PC-9 (cell line): Measurements from ENCODE around the gene CPD. TPM values are rescaled to one million over a fixed set of nuclear protein-coding genes. Genes with fewer than 3 reads are reported as not detected.
"Not testable (repeated sequence)": the region's sequence is repeated elsewhere in the genome, so short reads cannot be mapped to it uniquely, and the experiment has no call there.

ENCODE experiments used
- BruUV-seq: library from RNA; stranded (reverse); fragments of 400-500 nt; replicated peaks from 2 replicates; lab custom pipeline; 2021; lab: Mats Ljungman, UMichigan
- CTCF ChIA-PET: fragments of 300-600 bp; sonication (Branson Sonifier 250); formaldehyde crosslinking; loops from one replicate; lab custom pipeline; 2022; ENCODE audit warnings: antibody characterized with exemption; lab: Charles Lee
- POLR2A ChIA-PET: fragments of 300-600 bp; sonication (Branson Sonifier 250); formaldehyde crosslinking; loops from one replicate; lab custom pipeline; 2022; ENCODE audit warnings: antibody characterized with exemption; ENCODE audit not compliant: unreplicated experiment; lab: Charles Lee
- DNase-seq, 2 experiments: peaks; one replicate each; pipeline versions ENCODE4 v3.0.0 to v3.0.0-alpha.2; 2015 to 2022; ENCODE audit warnings: mixed read lengths in 1 of 2
- H2AFZ ChIP-seq: fragments of 200-600 bp; sonication (generic); 2 replicates; pipeline ENCODE4 v1.8.1; 2017; ENCODE audit warnings: antibody characterized with exemption
- H3F3A ChIP-seq: fragments of 200-600 bp; sonication (generic); 2 replicates; pipeline ENCODE4 v1.8.1; 2017; ENCODE audit warnings: antibody characterized with exemption, mild to moderate bottlenecking, low read depth; ENCODE audit not compliant: insufficient read depth
- H3K27ac ChIP-seq: fragments of 200-600 bp; sonication (generic); 2 replicates; pipeline ENCODE4 v1.6.1; 2016; ENCODE audit warnings: mixed run types
- H3K27me3 ChIP-seq: fragments of 200-600 bp; sonication (generic); 2 replicates; pipeline ENCODE4 v1.6.1; 2016; ENCODE audit warnings: low read depth, mixed run types; ENCODE audit not compliant: insufficient read depth
- H3K36me3 ChIP-seq: fragments of 200-600 bp; sonication (generic); 2 replicates; pipeline ENCODE4 v1.6.1; 2016; ENCODE audit warnings: low read depth, mixed run types
- H3K4me1 ChIP-seq: fragments of 200-600 bp; sonication (generic); replicated peaks from 2 replicates; pipeline ENCODE4 v1.6.1; 2016; ENCODE audit warnings: mixed run types; ENCODE audit not compliant: insufficient read depth
- H3K4me2 ChIP-seq: fragments of 200-600 bp; sonication (generic); 2 replicates; pipeline ENCODE4 v1.6.1; 2017; ENCODE audit warnings: mixed run types
- H3K4me3 ChIP-seq: fragments of 200-600 bp; sonication (generic); 2 replicates; pipeline ENCODE4 v1.6.1; 2016; ENCODE audit warnings: mixed run types
- H3K79me2 ChIP-seq: fragments of 200-600 bp; sonication (generic); 2 replicates; pipeline ENCODE4 v1.6.1; 2017; ENCODE audit warnings: low read depth, mixed run types
- H3K9me2 ChIP-seq: fragments of 200-600 bp; sonication (generic); 2 replicates; pipeline ENCODE4 v1.8.1; 2017; ENCODE audit warnings: mild to moderate bottlenecking; ENCODE audit not compliant: insufficient read depth
- H3K9me3 ChIP-seq: fragments of 200-600 bp; sonication (generic); 2 replicates; pipeline ENCODE4 v1.8.1; 2016; ENCODE audit warnings: low read depth; ENCODE audit not compliant: insufficient read depth
- H4K20me1 ChIP-seq: fragments of 200-600 bp; sonication (generic); 2 replicates; pipeline ENCODE4 v1.8.1; 2017; ENCODE audit not compliant: insufficient read depth
- CTCF ChIP-seq: fragments of 200-600 bp; sonication (generic); conservative IDR thresholded peaks from 2 replicates; pipeline ENCODE4 v1.6.1; 2017; ENCODE audit warnings: mixed run types, antibody characterized with exemption, mild to moderate bottlenecking, moderate library complexity
- EZH2 ChIP-seq: fragments of 200-600 bp; sonication (generic); IDR thresholded peaks from 2 replicates; pipeline ENCODE4 v1.8.0; 2017; ENCODE audit warnings: antibody characterized with exemption, low read depth
- intact Hi-C: fragments of 100-400 bp; cut with micrococcal nuclease; formaldehyde crosslinking; loops from one replicate; pipeline ENCODE4 v1.10.0; 2022; ENCODE audit not compliant: unreplicated experiment
- total RNA-seq: library from RNA; stranded (reverse); gene quantifications from 2 replicates; pipeline ENCODE4 v1.2.3, GENCODE V29; 2021

The CPD gene
- total RNA-seq, 1 experiment from 2014 or later: 55.0 TPM

- no TSS peak for BruUV-seq
- no peak overlapping the region for H3K4me3 ChIP-seq
- H3F3A ChIP-seq: peaks cover 14% of the 10 kb centered on the region; the same call in 1 of the 2 replicates
- peaks cover 14% of the 10 kb centered on the region for H3K4me1 ChIP-seq
- DNase-seq: no peak
- no peak overlapping the region for H2AFZ ChIP-seq
- no peaks in the 10 kb centered on the region for H3K27me3 ChIP-seq
- no peaks in the 10 kb centered on the region; the same call in 1 of the 2 replicates for H3K9me3 ChIP-seq
- POLR2A ChIA-PET: interaction anchor here (0.6 kb wide), 1 partner anchor 146 kb away, joined by 3 read pairs; no protein-coding TSS in a partner anchor
- no peak overlapping the region for H3K4me2 ChIP-seq
- H3K27ac ChIP-seq: no peak overlapping the region
- no peaks in the 10 kb centered on the region for H3K79me2 ChIP-seq
- H3K36me3 ChIP-seq: peaks cover 28% of the 10 kb centered on the region
- CTCF ChIA-PET: no interaction called here
- H4K20me1 ChIP-seq: no peaks in the 10 kb centered on the region
- TF ChIP-seq EZH2: no peak
- no peak for TF ChIP-seq CTCF
- intact Hi-C loops: no loop called here
- H3K9me2 ChIP-seq: no peaks in the 10 kb centered on the region
These were observed 58.0 kb downstream of the CPD start for GRCh38 chr17:30436729-30437128.

GRCh38 chr17:30443721-30444120, 65.0 kb downstream of the CPD start:
- no peak overlapping the region for H2AFZ ChIP-seq
- TF ChIP-seq EZH2 (no peak), CTCF (no peak)
- no TSS peak for BruUV-seq
- H3K4me2 ChIP-seq: no peak overlapping the region
- ChIA-PET POLR2A (no interaction called here), CTCF (no interaction called here)
- no peaks in the 10 kb centered on the region for H3K4me1 ChIP-seq
- no peak for DNase-seq
- H3K36me3 ChIP-seq: peaks cover 18% of the 10 kb centered on the region
- H3K27me3 ChIP-seq: no peaks in the 10 kb centered on the region
- H3K9me2 ChIP-seq: no peaks in the 10 kb centered on the region; the same call in 1 of the 2 replicates
- no peaks in the 10 kb centered on the region; the same call in 1 of the 2 replicates for H3K9me3 ChIP-seq
- H4K20me1 ChIP-seq: no peaks in the 10 kb centered on the region
- no peaks in the 10 kb centered on the region; the same call in 1 of the 2 replicates for H3F3A ChIP-seq
- no peak overlapping the region for H3K4me3 ChIP-seq
- peaks cover 6% of the 10 kb centered on the region; the same call in 1 of the 2 replicates for H3K79me2 ChIP-seq
- intact Hi-C loops: no loop called here
- no peak overlapping the region for H3K27ac ChIP-seq

- H3K4me3 ChIP-seq, BruUV-seq, H4K20me1 ChIP-seq, CTCF ChIA-PET, POLR2A ChIA-PET, H3K27me3 ChIP-seq, H3K9me3 ChIP-seq, intact Hi-C loops, H3K27ac ChIP-seq, H3K9me2 ChIP-seq, H2AFZ ChIP-seq, DNase-seq, H3K79me2 ChIP-seq, H3K4me2 ChIP-seq: not testable (repeated sequence)
- Histone ChIP-seq H3K36me3 (peaks cover 22% of the 10 kb centered on the region), H3K4me1 (peaks cover 23% of the 10 kb centered on the region), H3F3A (peaks cover 25% of the 10 kb centered on the region; the same call in 1 of the 2 replicates)
These were observed 67.9 kb downstream of the CPD start for GRCh38 chr17:30446640-30447039.

- no TSS peak for BruUV-seq
- H3K27me3 ChIP-seq: no peaks in the 10 kb centered on the region
- intact Hi-C loops: no loop called here
- ChIA-PET CTCF (no interaction called here), POLR2A (interaction anchor here (0.6 kb wide), 1 partner anchor 17 kb away, joined by 4 read pairs; no protein-coding TSS in a partner anchor)
- H3K36me3 ChIP-seq: peaks cover 23% of the 10 kb centered on the region
- H3K9me3 ChIP-seq: peaks cover 11% of the 10 kb centered on the region; the same call in 1 of the 2 replicates
- H3F3A ChIP-seq: peaks cover 29% of the 10 kb centered on the region; the same call in 1 of the 2 replicates
- peaks cover 29% of the 10 kb centered on the region for H3K4me1 ChIP-seq
- no peak overlapping the region for H3K4me3 ChIP-seq
- H3K27ac ChIP-seq: no peak overlapping the region
- no peak overlapping the region for H3K4me2 ChIP-seq
- TF ChIP-seq CTCF (no peak), EZH2 (no peak)
- DNase-seq: no peak
- H3K9me2 ChIP-seq: no peaks in the 10 kb centered on the region; the same call in 1 of the 2 replicates
- no peak overlapping the region for H2AFZ ChIP-seq
- peaks cover 16% of the 10 kb centered on the region; the same call in 1 of the 2 replicates for H3K79me2 ChIP-seq
- H4K20me1 ChIP-seq: no peaks in the 10 kb centered on the region
These were observed 70.8 kb downstream of the CPD start for GRCh38 chr17:30449480-30449879.
